Neural progenitor cell (in vitro differentiated cells): Measurements from ENCODE around the gene TARDBP. TPM values are rescaled to one million over a fixed set of nuclear protein-coding genes. Genes with fewer than 3 reads are reported as not detected.

Source experiments
- DNase-seq: peaks from one replicate; pipeline ENCODE4 v3.0.0-alpha.2; 2016; ENCODE audit warnings: low spot score
- H2AFZ ChIP-seq: fragments of 200-600 bp; sonication (generic); replicated peaks from 2 replicates; pipeline ENCODE4 v1.6.1; 2016; ENCODE audit warnings: antibody characterized with exemption
- H3F3A ChIP-seq: fragments of 200-600 bp; sonication (generic); 2 replicates; pipeline ENCODE4 v1.6.1; 2016; ENCODE audit warnings: antibody characterized with exemption, low read depth
- H3K27ac ChIP-seq: fragments of 200-600 bp; sonication (generic); 2 replicates; pipeline ENCODE4 v1.5.1; 2016; ENCODE audit warnings: mild to moderate bottlenecking
- H3K27me3 ChIP-seq: fragments of 200-600 bp; sonication (generic); 2 replicates; pipeline ENCODE4 v1.6.1; 2016; ENCODE audit warnings: mild to moderate bottlenecking, moderate library complexity
- H3K36me3 ChIP-seq: fragments of 200-600 bp; sonication (generic); 2 replicates; pipeline ENCODE4 v1.5.1; 2016
- H3K4me1 ChIP-seq: fragments of 200-600 bp; sonication (generic); 2 replicates; pipeline ENCODE4 v1.6.1; 2016; ENCODE audit warnings: mixed run types
- H3K4me2 ChIP-seq: fragments of 200-600 bp; sonication (generic); 2 replicates; pipeline ENCODE4 v1.6.1; 2016
- H3K4me3 ChIP-seq: fragments of 200-600 bp; sonication (generic); 2 replicates; pipeline ENCODE4 v1.5.1; 2016
- H3K79me2 ChIP-seq: fragments of 200-600 bp; sonication (generic); 2 replicates; pipeline ENCODE4 v1.6.1; 2016; ENCODE audit warnings: low read depth
- H3K9ac ChIP-seq: fragments of 200-600 bp; sonication (generic); 2 replicates; pipeline ENCODE4 v1.6.1; 2016
- H3K9me3 ChIP-seq: fragments of 200-600 bp; sonication (generic); 2 replicates; pipeline ENCODE4 v1.5.1; 2016; ENCODE audit warnings: low read depth
- H4K20me1 ChIP-seq: fragments of 200-600 bp; sonication (generic); 2 replicates; pipeline ENCODE4 v1.6.1; 2016; ENCODE audit warnings: low read depth
- H3K27ac Mint-ChIP-seq: 3 replicates; pipeline ENCODE4 v1.8.0; 2021; ENCODE audit warnings: mixed read lengths
- H3K27me3 Mint-ChIP-seq: 2 replicates; pipeline ENCODE4 v1.8.0; 2022; ENCODE audit warnings: low read depth, mild to moderate bottlenecking, inconsistent platforms, moderate library complexity, mixed read lengths; ENCODE audit not compliant: insufficient read depth
- H3K36me3 Mint-ChIP-seq: 3 replicates; pipeline ENCODE4 v1.8.0; 2021; ENCODE audit warnings: mixed read lengths
- H3K4me1 Mint-ChIP-seq: 3 replicates; pipeline ENCODE4 v1.8.0; 2021; ENCODE audit warnings: mixed read lengths
- H3K4me3 Mint-ChIP-seq: 3 replicates; pipeline ENCODE4 v1.8.0; 2021; ENCODE audit warnings: mild to moderate bottlenecking, moderate library complexity, mixed read lengths
- H3K9me3 Mint-ChIP-seq: 3 replicates; pipeline ENCODE4 v1.8.0; 2020; ENCODE audit warnings: mixed read lengths
- CTCF ChIP-seq: fragments of 200-600 bp; sonication (generic); IDR thresholded peaks from 2 replicates; pipeline ENCODE4 v1.5.1; 2017; ENCODE audit warnings: antibody characterized with exemption, mild to moderate bottlenecking
- EZH2 ChIP-seq: fragments of 200-600 bp; sonication (generic); IDR thresholded peaks from 2 replicates; pipeline ENCODE4 v1.6.1; 2017; ENCODE audit warnings: antibody characterized with exemption, mild to moderate bottlenecking, moderate library complexity
- EZH2phosphoT487 ChIP-seq: fragments of 200-600 bp; sonication (generic); IDR thresholded peaks from 2 replicates; pipeline ENCODE4 v1.6.1; 2017; ENCODE audit warnings: antibody characterized with exemption
- total RNA-seq: library from RNA; depleted of rRNA; stranded (reverse); fragments of >200 nt; gene quantifications from 2 replicates; pipeline ENCODE4 v1.2.3, GENCODE V29; 2015; ENCODE audit warnings: low replicate concordance

The TARDBP gene
- total RNA-seq, 1 donor from 2014 or later: 202 TPM

DNA sequence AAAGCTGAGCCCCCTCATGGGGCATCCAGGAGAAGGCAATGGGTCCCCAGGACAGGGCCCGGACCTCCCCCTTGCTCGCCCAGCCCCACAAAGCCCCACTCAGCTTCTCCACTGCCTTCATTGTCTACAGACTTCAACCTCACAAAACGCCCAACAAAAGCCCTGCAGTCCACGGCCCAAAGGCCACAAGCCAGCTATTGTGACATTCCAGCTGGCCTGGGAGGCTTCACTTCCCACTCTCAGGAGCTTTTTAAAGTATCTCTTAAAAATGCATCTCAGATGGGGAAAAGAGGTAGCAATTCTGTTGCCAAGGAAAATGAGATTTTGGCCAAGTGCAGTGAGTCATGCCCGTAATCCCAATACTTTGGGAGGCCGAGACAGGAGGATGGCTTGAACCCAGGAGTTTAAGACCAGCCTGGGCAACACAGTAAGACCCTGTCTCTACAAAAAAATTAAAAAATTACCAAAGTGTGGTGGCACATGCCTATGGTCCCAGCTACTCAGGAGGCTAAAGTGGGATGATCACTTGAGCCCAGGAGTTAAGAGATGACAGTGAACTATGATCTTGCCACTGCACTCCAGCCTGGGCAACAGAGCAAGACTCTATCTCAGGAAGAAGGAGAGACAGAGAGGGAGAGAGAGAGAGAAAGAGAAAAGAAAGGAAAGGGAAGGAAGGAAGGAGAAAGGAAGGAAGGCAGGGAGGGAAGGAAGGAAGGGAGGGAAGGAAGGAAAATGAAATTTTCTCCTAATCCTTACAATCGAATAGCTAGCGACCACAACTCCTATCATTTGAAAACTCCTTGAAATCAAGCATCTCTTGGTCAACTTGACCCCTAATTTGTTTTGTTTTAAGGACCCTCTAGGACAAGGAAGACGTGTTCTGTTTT lies 31.4 kb upstream of the TARDBP start:
- Histone ChIP-seq H4K20me1 (no peaks in the 10 kb centered on the region), H3K4me1 (peaks cover 33% of the 10 kb centered on the region), H3K4me2 (peak overlapping the region; percentile 72), H3K9me3 (no peaks in the 10 kb centered on the region), H3K36me3 (no peaks in the 10 kb centered on the region), H3K9ac (no peak overlapping the region), H2AFZ (no peak overlapping the region), H3F3A (peaks cover 43% of the 10 kb centered on the region), H3K79me2 (no peaks in the 10 kb centered on the region), H3K27me3 (no peaks in the 10 kb centered on the region), H3K4me3 (peak overlapping the region; percentile 30), H3K27ac (peak overlapping the region; percentile 96)
- Mint-ChIP-seq H3K27me3 (peaks cover 10% of the 10 kb centered on the region), H3K27ac (peak overlapping the region; percentile 98), H3K4me1 (peaks cover 51% of the 10 kb centered on the region), H3K9me3 (no peaks in the 10 kb centered on the region), H3K4me3 (peak overlapping the region; percentile 72), H3K36me3 (peaks cover 3% of the 10 kb centered on the region)
- DNase-seq: peak; percentile 89
- TF ChIP-seq EZH2phosphoT487: no peak
- TF ChIP-seq EZH2: no peak
- no peak for TF ChIP-seq CTCF

- Histone ChIP-seq H3F3A (peaks cover 12% of the 10 kb centered on the region), H4K20me1 (no peaks in the 10 kb centered on the region), H3K4me1 (peaks cover 16% of the 10 kb centered on the region), H3K9me3 (no peaks in the 10 kb centered on the region), H3K27me3 (no peaks in the 10 kb centered on the region), H3K4me3 (no peak overlapping the region), H3K79me2 (no peaks in the 10 kb centered on the region), H2AFZ (no peak overlapping the region), H3K36me3 (no peaks in the 10 kb centered on the region), H3K27ac (no peak overlapping the region), H3K4me2 (no peak overlapping the region), H3K9ac (no peak overlapping the region)
- Mint-ChIP-seq H3K9me3 (no peaks in the 10 kb centered on the region), H3K4me3 (no peak overlapping the region), H3K27ac (peak overlapping the region; percentile 37), H3K27me3 (peaks cover 12% of the 10 kb centered on the region), H3K36me3 (no peaks in the 10 kb centered on the region), H3K4me1 (peaks cover 20% of the 10 kb centered on the region)
- no peak for DNase-seq
- TF ChIP-seq EZH2phosphoT487 (no peak), EZH2 (no peak), CTCF (no peak)
These were observed 25.9 kb upstream of the TARDBP start for GRCh38 chr1:10986525-10986890.

GRCh38 chr1:10987840-10988417 lies 24.5 kb upstream of the TARDBP start:
- H3K79me2 ChIP-seq: no peaks in the 10 kb centered on the region
- H4K20me1 ChIP-seq: no peaks in the 10 kb centered on the region
- peaks cover 14% of the 10 kb centered on the region for H3K27me3 Mint-ChIP-seq
- H3K27ac Mint-ChIP-seq: no peak overlapping the region
- H3K36me3 Mint-ChIP-seq: no peaks in the 10 kb centered on the region
- H3K4me3 Mint-ChIP-seq: no peak overlapping the region
- H3K4me1 ChIP-seq: peaks cover 7% of the 10 kb centered on the region
- no peak overlapping the region for H3K9ac ChIP-seq
- H2AFZ ChIP-seq: no peak overlapping the region
- H3K4me1 Mint-ChIP-seq: peaks cover 14% of the 10 kb centered on the region
- DNase-seq: no peak
- H3K9me3 ChIP-seq: no peaks in the 10 kb centered on the region
- no peak overlapping the region for H3K4me2 ChIP-seq
- no peak overlapping the region for H3K4me3 ChIP-seq
- H3F3A ChIP-seq: peaks cover 3% of the 10 kb centered on the region
- TF ChIP-seq EZH2 (no peak), EZH2phosphoT487 (no peak), CTCF (no peak)
- no peaks in the 10 kb centered on the region for H3K27me3 ChIP-seq
- H3K27ac ChIP-seq: no peak overlapping the region
- no peaks in the 10 kb centered on the region for H3K9me3 Mint-ChIP-seq
- no peaks in the 10 kb centered on the region for H3K36me3 ChIP-seq
